WTC11 (cell line): ENCODE data around the gene CERS5. TPM values are rescaled to one million over a fixed set of nuclear protein-coding genes. Genes with fewer than 3 reads are reported as not detected.

Experiments used
- ATAC-seq: fragments of 200-7000 bp; cut with Tn5 transposase; 2 replicates; pipeline ENCODE4 v1.10.0; 2021; ENCODE audit warnings: mild to moderate bottlenecking, moderate library complexity
- CTCF ChIA-PET: fragments of 300-600 bp; sonication (Branson Sonifier 250); formaldehyde crosslinking; loops from one replicate; lab custom pipeline; 2021; ENCODE audit warnings: antibody characterized with exemption; lab: Charles Lee
- POLR2A ChIA-PET: fragments of 350-600 bp; sonication (Branson Sonifier 250); formaldehyde crosslinking; loops from one replicate; lab custom pipeline; 2021; ENCODE audit warnings: antibody characterized with exemption; lab: Charles Lee
- DNase-seq: peaks from one replicate; pipeline ENCODE4 v3.0.0; 2021; ENCODE audit warnings: low spot score
- H3K27ac Mint-ChIP-seq: 2 replicates; pipeline ENCODE4 v1.8.0; 2021; ENCODE audit warnings: mixed read lengths
- H3K27me3 Mint-ChIP-seq: 2 replicates; pipeline ENCODE4 v1.8.0; 2021; ENCODE audit warnings: low read depth, mild to moderate bottlenecking, moderate library complexity, mixed read lengths
- H3K36me3 Mint-ChIP-seq: 2 replicates; pipeline ENCODE4 v1.8.0; 2021; ENCODE audit warnings: mixed read lengths
- H3K4me1 Mint-ChIP-seq: 2 replicates; pipeline ENCODE4 v1.8.0; 2022; ENCODE audit warnings: mixed read lengths
- H3K4me3 Mint-ChIP-seq: 2 replicates; pipeline ENCODE4 v1.8.0; 2021; ENCODE audit warnings: mild to moderate bottlenecking, moderate library complexity, mixed read lengths
- H3K9me3 Mint-ChIP-seq: 2 replicates; pipeline ENCODE4 v1.8.0; 2021; ENCODE audit warnings: mixed read lengths
- ARID4B ChIP-seq: sonication (generic); formaldehyde crosslinking; IDR thresholded peaks from 2 replicates; pipeline ENCODE4 v1.8.0; 2023; ENCODE audit warnings: missing genetic modification reagents, mild to moderate bottlenecking, borderline replicate concordance
- ATF2 ChIP-seq: sonication (generic); formaldehyde crosslinking; IDR thresholded peaks from 2 replicates; pipeline ENCODE4 v1.8.1; 2022; ENCODE audit warnings: low read depth, missing genetic modification reagents, borderline replicate concordance
- CBFB ChIP-seq: sonication (generic); formaldehyde crosslinking; IDR thresholded peaks from 2 replicates; pipeline ENCODE4 v1.8.1; 2022; ENCODE audit warnings: mild to moderate bottlenecking, low read depth, missing genetic modification reagents
- CREM ChIP-seq: sonication (generic); formaldehyde crosslinking; IDR thresholded peaks from 2 replicates; pipeline ENCODE4 v1.8.1; 2022; ENCODE audit warnings: mild to moderate bottlenecking, missing genetic modification reagents, moderate library complexity
- E2F1 ChIP-seq: sonication (generic); formaldehyde crosslinking; IDR thresholded peaks from 2 replicates; pipeline ENCODE4 v1.8.0; 2022; ENCODE audit warnings: mild to moderate bottlenecking, missing genetic modification reagents
- ESRRA ChIP-seq: sonication (generic); formaldehyde crosslinking; IDR thresholded peaks from 2 replicates; pipeline ENCODE4 v1.8.1; 2022; ENCODE audit warnings: mild to moderate bottlenecking, missing genetic modification reagents, borderline replicate concordance
- FOXJ3 ChIP-seq: sonication (generic); formaldehyde crosslinking; IDR thresholded peaks from 2 replicates; pipeline ENCODE4 v1.9.0; 2021; ENCODE audit warnings: missing genetic modification reagents, mild to moderate bottlenecking, borderline replicate concordance
- GRHL2 ChIP-seq: fragments of 250-450 bp; sonication (Bioruptor Pico); IDR thresholded peaks from 2 replicates; pipeline ENCODE4 v1.8.0; 2022; ENCODE audit warnings: mild to moderate bottlenecking, moderate library complexity; ENCODE audit not compliant: insufficient replicate concordance, severe bottlenecking
- HMGA2 ChIP-seq: fragments of 250-450 bp; sonication (Bioruptor Pico); IDR thresholded peaks from 2 replicates; pipeline ENCODE4 v1.4.0; 2021; ENCODE audit warnings: mild to moderate bottlenecking, moderate library complexity
- IRF1 ChIP-seq: sonication (generic); formaldehyde crosslinking; IDR thresholded peaks from 2 replicates; pipeline ENCODE4 v1.8.0; 2023; ENCODE audit warnings: missing genetic modification reagents
- MYBL2 ChIP-seq: sonication (generic); formaldehyde crosslinking; IDR thresholded peaks from 2 replicates; pipeline ENCODE4 v1.8.1; 2023; ENCODE audit warnings: mild to moderate bottlenecking, moderate library complexity, missing genetic modification reagents
- OVOL2 ChIP-seq: fragments of 250-450 bp; sonication (Bioruptor Pico); IDR thresholded peaks from 2 replicates; pipeline ENCODE4 v1.9.0; 2021; ENCODE audit warnings: mild to moderate bottlenecking, borderline replicate concordance
- SP1 ChIP-seq: sonication (generic); formaldehyde crosslinking; conservative IDR thresholded peaks from 2 replicates; pipeline ENCODE4 v1.8.1; 2022; ENCODE audit warnings: missing genetic modification reagents
- ZBTB21 ChIP-seq: sonication (generic); formaldehyde crosslinking; IDR thresholded peaks from 2 replicates; pipeline ENCODE4 v1.8.1; 2023; ENCODE audit warnings: mild to moderate bottlenecking, missing genetic modification reagents, borderline replicate concordance
- ZNF121 ChIP-seq: sonication (generic); formaldehyde crosslinking; IDR thresholded peaks from 2 replicates; pipeline ENCODE4 v1.8.0; 2023; ENCODE audit warnings: missing genetic modification reagents
- ZNF263 ChIP-seq: sonication (generic); formaldehyde crosslinking; IDR thresholded peaks from 2 replicates; pipeline ENCODE4 v1.8.1; 2022; ENCODE audit warnings: low read depth, mild to moderate bottlenecking, moderate library complexity, missing genetic modification reagents
- ZNF281 ChIP-seq: sonication (generic); formaldehyde crosslinking; IDR thresholded peaks from 2 replicates; pipeline ENCODE4 v1.8.0; 2023; ENCODE audit warnings: mild to moderate bottlenecking, missing genetic modification reagents
- ZNF317 ChIP-seq: sonication (generic); formaldehyde crosslinking; IDR thresholded peaks from 2 replicates; pipeline ENCODE4 v1.8.1; 2023; ENCODE audit warnings: low read depth, mild to moderate bottlenecking, moderate library complexity, missing genetic modification reagents, borderline replicate concordance
- ZSCAN18 ChIP-seq: fragments of 250-450 bp; sonication (Bioruptor Pico); IDR thresholded peaks from 2 replicates; pipeline ENCODE4 v2.1.2; 2022; ENCODE audit warnings: mild to moderate bottlenecking, moderate library complexity
- total RNA-seq: library from RNA; stranded (reverse); gene quantifications from 3 replicates; pipeline ENCODE4 v1.2.3, GENCODE V29; 2021

CERS5 gene
- total RNA-seq, 1 experiment from 2014 or later, result 55.8 TPM

- TF ChIP-seq ZNF263 (CRISPR knock-in tag) (no peak), MYBL2 (no peak)
Measured at GRCh38 chr12:50107416-50108268, 59.5 kb downstream of the CERS5 start (continued).

GRCh38 chr12:50106907-50107306 lies 60.3 kb downstream of the CERS5 start:
- 0 out of 2 replicates have a peak, but pooled peaks cover under 1% of the 10 kb centered on the region for H3K36me3 Mint-ChIP-seq
- no peak for DNase-seq
- H3K4me1 Mint-ChIP-seq, result peaks cover 36% of the 10 kb centered on the region
- H3K9me3 Mint-ChIP-seq, result no peaks in the 10 kb centered on the region
- POLR2A ChIA-PET, result no interaction called here
- H3K27me3 Mint-ChIP-seq, result no peaks in the 10 kb centered on the region
- no peak for ATAC-seq
- CTCF ChIA-PET, result no interaction called here
- TF ChIP-seq E2F1 (no peak), CBFB (no peak), ZNF281 (CRISPR knock-in tag) (no peak), SP1 (CRISPR knock-in tag) (no peak), ESRRA (no peak), CREM (CRISPR knock-in tag) (no peak), ZNF317 (CRISPR knock-in tag) (no peak), ZBTB21 (no peak), IRF1 (CRISPR knock-in tag) (no peak), ZSCAN18 (CRISPR knock-in tag) (no peak), ZNF263 (CRISPR knock-in tag) (no peak), ZNF121 (no peak), OVOL2 (CRISPR knock-in tag) (no peak)
- TF ChIP-seq, all 79 proteins: peak for 0
- H3K27ac Mint-ChIP-seq, result no peak overlapping the region
- H3K4me3 Mint-ChIP-seq, result no peak overlapping the region

GRCh38 chr12:50105913-50106450 lies 61.2 kb downstream of the CERS5 start:
- DNase-seq (no peak), ATAC-seq (no peak)
- no peaks in the 10 kb centered on the region for H3K27me3 Mint-ChIP-seq
- no peak overlapping the region for H3K27ac Mint-ChIP-seq
- no peaks in the 10 kb centered on the region for H3K9me3 Mint-ChIP-seq
- ChIA-PET CTCF (interaction anchor here (0.9 kb wide), 1 partner anchor 139 kb away, joined by 3 read pairs; no protein-coding TSS in a partner anchor), POLR2A (no interaction called here)
- peaks cover 38% of the 10 kb centered on the region for H3K4me1 Mint-ChIP-seq
- H3K36me3 Mint-ChIP-seq, result peaks cover 6% of the 10 kb centered on the region; the same call in 1 of the 2 replicates
- no peak overlapping the region for H3K4me3 Mint-ChIP-seq
- TF ChIP-seq ATF2 (CRISPR knock-in tag) (no peak), HMGA2 (CRISPR knock-in tag) (no peak), GRHL2 (CRISPR knock-in tag) (no peak), SP1 (CRISPR knock-in tag) (no peak), ARID4B (CRISPR knock-in tag) (no peak), FOXJ3 (CRISPR knock-in tag) (no peak)
